ENCODE measurements around the gene SNAP91. TPM values are rescaled to one million over a fixed set of nuclear protein-coding genes. Genes with fewer than 3 reads are reported as not detected.

The SNAP91 gene
- polyA plus RNA-seq, 1 experiment = not detected

GRCh38 chr6:83600459-83600858, 108.4 kb downstream of the SNAP91 start:
- no peak for TF ChIP-seq CTCF (IDR thresholded peaks at IDR 0.05; ENCODE audit: low read depth, low read length)
- CTCF ChIA-PET = interaction anchor here (2.1 kb wide), 1 partner anchor 15 kb away, joined by 12 read pairs; no protein-coding TSS in a partner anchor
- Histone ChIP-seq H3K9me3 (ENCODE audit: control insufficient read depth, insufficient read depth, low read length) (no peaks in the 10 kb centered on the region), H3K4me3 (ENCODE audit: low read depth, low read length) (no peak overlapping the region), H3K27ac (ENCODE audit: low read depth, low read length) (no peak overlapping the region), H3K27me3 (ENCODE audit: control insufficient read depth, insufficient read depth, low read length) (no peaks in the 10 kb centered on the region)
- DNase-seq (ENCODE audit: low read depth, low spot score) = no peak
- POLR2A ChIA-PET = no interaction called here

- ChIA-PET CTCF (interaction anchor here (0.9 to 1.4 kb wide), 3 partner anchors 17 to 86 kb away, joined by 3 to 8 read pairs (median 4); partner anchors contain the start of gene PRSS35), POLR2A (no interaction called here)
- DNase-seq (ENCODE audit: low read depth, low spot score) = no peak
- no peak for TF ChIP-seq CTCF (IDR thresholded peaks at IDR 0.05; ENCODE audit: low read depth, low read length)
- no peaks in the 10 kb centered on the region for H3K9me3 ChIP-seq (ENCODE audit: control insufficient read depth, insufficient read depth, low read length)
- no peak overlapping the region for H3K4me3 ChIP-seq (ENCODE audit: low read depth, low read length)
- H3K27ac ChIP-seq (ENCODE audit: low read depth, low read length) = no peak overlapping the region
- no peaks in the 10 kb centered on the region for H3K27me3 ChIP-seq (ENCODE audit: control insufficient read depth, insufficient read depth, low read length)
Observed at GRCh38 chr6:83597511-83597910, 111.4 kb downstream of the SNAP91 start.

- no peak for TF ChIP-seq CTCF (IDR thresholded peaks at IDR 0.05; ENCODE audit: low read depth, low read length)
- Histone ChIP-seq H3K4me3 (ENCODE audit: low read depth, low read length) (no peak overlapping the region), H3K9me3 (ENCODE audit: control insufficient read depth, insufficient read depth, low read length) (no peaks in the 10 kb centered on the region), H3K27me3 (ENCODE audit: control insufficient read depth, insufficient read depth, low read length) (no peaks in the 10 kb centered on the region), H3K27ac (ENCODE audit: low read depth, low read length) (no peak overlapping the region)
- no peak for DNase-seq (ENCODE audit: low read depth, low spot score)
- POLR2A ChIA-PET = no interaction called here
- CTCF ChIA-PET = interaction anchor here (0.9 to 1.4 kb wide), 2 partner anchors 18 to 85 kb away, joined by 3 to 8 read pairs; partner anchors contain the start of gene PRSS35
Observed at GRCh38 chr6:83597051-83597450, 111.8 kb downstream of the SNAP91 start.

GRCh38 chr6:83594941-83595340, 114.0 kb downstream of the SNAP91 start:
- TF ChIP-seq CTCF (IDR thresholded peaks at IDR 0.05; ENCODE audit: low read depth, low read length) = no peak
- H3K9me3 ChIP-seq (ENCODE audit: control insufficient read depth, insufficient read depth, low read length) = no peaks in the 10 kb centered on the region
- H3K27ac ChIP-seq (ENCODE audit: low read depth, low read length) = no peak overlapping the region
- ChIA-PET POLR2A (no interaction called here), CTCF (no interaction called here)
- no peaks in the 10 kb centered on the region for H3K27me3 ChIP-seq (ENCODE audit: control insufficient read depth, insufficient read depth, low read length)
- no peak overlapping the region for H3K4me3 ChIP-seq (ENCODE audit: low read depth, low read length)
- no peak for DNase-seq (ENCODE audit: low read depth, low spot score)

- no peak for TF ChIP-seq CTCF (IDR thresholded peaks at IDR 0.05; ENCODE audit: low read depth, low read length)
- POLR2A ChIA-PET = no interaction called here
- no peak for DNase-seq (ENCODE audit: low read depth, low spot score)
- CTCF ChIA-PET = interaction anchor here (0.6 to 1.2 kb wide), 10 partner anchors 8 to 1319 kb away, joined by 3 to 5 read pairs (median 4); no protein-coding TSS in a partner anchor
- Histone ChIP-seq H3K27me3 (ENCODE audit: control insufficient read depth, insufficient read depth, low read length) (no peaks in the 10 kb centered on the region), H3K4me3 (ENCODE audit: low read depth, low read length) (no peak overlapping the region), H3K27ac (ENCODE audit: low read depth, low read length) (no peak overlapping the region), H3K9me3 (ENCODE audit: control insufficient read depth, insufficient read depth, low read length) (no peaks in the 10 kb centered on the region)
Observed at GRCh38 chr6:83593395-83593785, 115.5 kb downstream of the SNAP91 start.

All from AG04450 (cell line).